Parathyroid adenoma (tissue), 2 donors: ENCODE measurements around the gene PRLH.

Experiments used
- H2AFZ ChIP-seq: fragments of 300-600 bp; sonication (generic); one replicate; pipeline ENCODE4 v1.7.0; 2017; ENCODE audit warnings: antibody characterized with exemption, mild to moderate bottlenecking
- H3K27ac ChIP-seq: fragments of 300-600 bp; sonication (generic); one replicate; pipeline ENCODE4 v1.7.0; 2017
- H3K27me3 ChIP-seq: fragments of 300-600 bp; sonication (generic); one replicate; pipeline ENCODE4 v1.7.0; 2017; ENCODE audit warnings: low read length; ENCODE audit not compliant: control insufficient read depth, insufficient read depth
- H3K36me3 ChIP-seq: fragments of 300-600 bp; sonication (generic); one replicate; pipeline ENCODE4 v1.7.0; 2017; ENCODE audit warnings: low read length; ENCODE audit not compliant: control insufficient read depth, insufficient read depth
- H3K4me1 ChIP-seq: fragments of 300-600 bp; sonication (generic); one replicate; pipeline ENCODE4 v1.7.0; 2017; ENCODE audit warnings: control low read depth
- H3K4me2 ChIP-seq: fragments of 300-600 bp; sonication (generic); one replicate; pipeline ENCODE4 v1.7.0; 2017; ENCODE audit warnings: low read length
- H3K4me3 ChIP-seq: fragments of 300-600 bp; sonication (generic); one replicate; pipeline ENCODE4 v1.7.0; 2017; ENCODE audit warnings: low read depth, low read length
- H3K79me2 ChIP-seq: fragments of 300-600 bp; sonication (generic); one replicate; pipeline ENCODE4 v1.7.0; 2017; ENCODE audit warnings: control low read depth
- H3K9ac ChIP-seq: fragments of 300-600 bp; sonication (generic); one replicate; pipeline ENCODE4 v1.7.0; 2017; ENCODE audit warnings: mild to moderate bottlenecking
- H3K9me3 ChIP-seq: fragments of 300-600 bp; sonication (generic); one replicate; pipeline ENCODE4 v1.7.0; 2017; ENCODE audit warnings: low read length; ENCODE audit not compliant: control insufficient read depth
- CTCF ChIP-seq: fragments of 300-600 bp; sonication (generic); IDR thresholded peaks from one replicate; pipeline ENCODE4 v1.7.0; 2017; ENCODE audit warnings: antibody characterized with exemption, mild to moderate bottlenecking
- donor health status: primary hyperparathyroidism.

The PRLH gene

GRCh38 chr2:237581751-237582746 lies 15.7 kb downstream of the PRLH start:
- H3K27me3 ChIP-seq = no peaks in the 10 kb centered on the region
- H3K4me3 ChIP-seq = no peak overlapping the region
- no peak overlapping the region for H3K9ac ChIP-seq
- peak overlapping the region; percentile 67 for H3K27ac ChIP-seq
- no peaks in the 10 kb centered on the region for H3K9me3 ChIP-seq
- peaks cover 13% of the 10 kb centered on the region for H3K4me1 ChIP-seq
- peaks cover 6% of the 10 kb centered on the region for H3K79me2 ChIP-seq
- H3K4me2 ChIP-seq = no peak overlapping the region
- TF ChIP-seq CTCF = peak; percentile 61
- H3K36me3 ChIP-seq = no peaks in the 10 kb centered on the region
- peak overlapping the region; percentile 45 for H2AFZ ChIP-seq

GRCh38 chr2:237583385-237584295 lies 17.3 kb downstream of the PRLH start:
- H3K4me2 ChIP-seq = no peak overlapping the region
- no peaks in the 10 kb centered on the region for H3K27me3 ChIP-seq
- no peak overlapping the region for H3K4me3 ChIP-seq
- TF ChIP-seq CTCF = no peak
- no peaks in the 10 kb centered on the region for H3K9me3 ChIP-seq
- no peak overlapping the region for H3K9ac ChIP-seq
- no peak overlapping the region for H2AFZ ChIP-seq
- no peak overlapping the region for H3K27ac ChIP-seq
- H3K36me3 ChIP-seq = no peaks in the 10 kb centered on the region
- peaks cover 19% of the 10 kb centered on the region for H3K4me1 ChIP-seq
- H3K79me2 ChIP-seq = peaks cover 6% of the 10 kb centered on the region

GRCh38 chr2:237585590-237586221 lies 19.3 kb downstream of the PRLH start:
- Histone ChIP-seq H3K9ac (no peak overlapping the region), H3K27me3 (no peaks in the 10 kb centered on the region), H3K4me3 (no peak overlapping the region), H3K9me3 (no peaks in the 10 kb centered on the region), H3K79me2 (peaks cover 2% of the 10 kb centered on the region), H3K4me1 (peaks cover 19% of the 10 kb centered on the region), H3K27ac (no peak overlapping the region), H3K4me2 (no peak overlapping the region), H2AFZ (no peak overlapping the region), H3K36me3 (no peaks in the 10 kb centered on the region)
- TF ChIP-seq CTCF = no peak

- no peak overlapping the region for H3K4me3 ChIP-seq
- H2AFZ ChIP-seq = no peak overlapping the region
- H3K9ac ChIP-seq = no peak overlapping the region
- H3K36me3 ChIP-seq = no peaks in the 10 kb centered on the region
- peaks cover 21% of the 10 kb centered on the region for H3K4me1 ChIP-seq
- H3K27ac ChIP-seq = no peak overlapping the region
- no peak for TF ChIP-seq CTCF
- no peaks in the 10 kb centered on the region for H3K79me2 ChIP-seq
- no peaks in the 10 kb centered on the region for H3K9me3 ChIP-seq
- H3K27me3 ChIP-seq = no peaks in the 10 kb centered on the region
- H3K4me2 ChIP-seq = no peak overlapping the region
Measured at GRCh38 chr2:237588044-237588696, 21.8 kb downstream of the PRLH start.
